Endothelial cell of umbilical vein (primary cell): ENCODE data around the gene DGKG.

ENCODE experiments used
- CTCF ChIP-seq, 2 donors: IDR thresholded peaks; 1 replicate in 1 of 2; 2 replicates in 1 of 2; pipeline ENCODE4 v1.5.1; 2011; ENCODE audit warnings: low read length in 2 of 2, mild to moderate bottlenecking in 2 of 2, moderate library complexity in 2 of 2, control low read depth in 1 of 2, inconsistent platforms in 1 of 2, low read depth in 1 of 2; ENCODE audit not compliant: insufficient read depth in 1 of 2; ENCODE audit errors: extremely low read depth in 1 of 2
- FOS ChIP-seq: IDR thresholded peaks from 2 replicates; pipeline ENCODE4 v1.6.1; 2011; ENCODE audit warnings: mild to moderate bottlenecking, low read length, moderate library complexity, borderline replicate concordance; ENCODE audit not compliant: insufficient read depth
- JUN ChIP-seq: IDR thresholded peaks from 2 replicates; pipeline ENCODE4 v1.6.1; 2011; ENCODE audit warnings: borderline replicate concordance, low read depth; ENCODE audit not compliant: insufficient read length, insufficient read depth
- MAX ChIP-seq: IDR thresholded peaks from 2 replicates; pipeline ENCODE4 v1.6.1; 2011; ENCODE audit not compliant: insufficient read depth, insufficient read length
- MYC ChIP-seq: IDR thresholded peaks from one replicate; pipeline ENCODE4 v1.6.1; 2011; ENCODE audit warnings: mild to moderate bottlenecking, low read depth, low read length
- POLR2A ChIP-seq: IDR thresholded peaks from 2 replicates; pipeline ENCODE4 v1.6.1; 2012; ENCODE audit warnings: low read depth, mild to moderate bottlenecking, control low read depth, low read length
- POLR2AphosphoS5 ChIP-seq: IDR thresholded peaks from 2 replicates; pipeline ENCODE4 v1.6.1; 2012; ENCODE audit warnings: low read depth, mild to moderate bottlenecking, control low read depth, low read length, moderate library complexity; ENCODE audit not compliant: insufficient read depth

GRCh38 chr3:186152361-186152798, 209.7 kb downstream of the DGKG start:
- no peak for TF ChIP-seq CTCF (IDR thresholded peaks at IDR 0.05; ENCODE audit: extremely low read depth in 1 of 2, insufficient read depth in 1 of 2, low read depth in 1 of 2, low read length in 2 of 2)
- TF ChIP-seq POLR2A: no peak
- no peak for TF ChIP-seq POLR2AphosphoS5
- TF ChIP-seq MAX: no peak
- TF ChIP-seq FOS: no peak
- TF ChIP-seq MYC: no peak
- no peak for TF ChIP-seq JUN
